HG03469 (cell line): ENCODE data around the gene FGFR1OP2.
"Not testable (repeated sequence)": the region's sequence is repeated elsewhere in the genome, so short reads cannot be mapped to it uniquely, and the experiment has no call there.

Experiments
- ATAC-seq: cut with Tn5 transposase; IDR thresholded peaks from one replicate; pipeline ENCODE4 v1.9.1; 2021; ENCODE audit warnings: mild to moderate bottlenecking, moderate library complexity, moderate number of reproducible peaks; ENCODE audit not compliant: unreplicated experiment

FGFR1OP2 gene

GRCh38 chr12:26940516-26941214, 2.4 kb downstream of the FGFR1OP2 start:
- ATAC-seq: no peak

GRCh38 chr12:26941215-26941594, 2.9 kb downstream of the FGFR1OP2 start:
- no peak for ATAC-seq

- no peak for ATAC-seq
Observed at GRCh38 chr12:26948309-26948708, 10.0 kb downstream of the FGFR1OP2 start.

GRCh38 chr12:26953447-26953846, 15.2 kb downstream of the FGFR1OP2 start:
- no peak for ATAC-seq

- ATAC-seq: no peak
Observed at GRCh38 chr12:26954027-26954426, 15.8 kb downstream of the FGFR1OP2 start.

- not testable (repeated sequence) for ATAC-seq
Observed at GRCh38 chr12:26961391-26961790, 23.1 kb downstream of the FGFR1OP2 start.

GRCh38 chr12:26961803-26962202, 23.5 kb downstream of the FGFR1OP2 start:
- no peak for ATAC-seq

GRCh38 chr12:26963413-26963812, 25.1 kb downstream of the FGFR1OP2 start:
- ATAC-seq: no peak

GRCh38 chr12:26966842-26967241, 28.6 kb downstream of the FGFR1OP2 start:
- no peak for ATAC-seq

GRCh38 chr12:26970136-26970535, 31.9 kb downstream of the FGFR1OP2 start:
- no peak for ATAC-seq

GRCh38 chr12:26971963-26972362, 33.7 kb downstream of the FGFR1OP2 start:
- ATAC-seq: peak; percentile 96

- no peak for ATAC-seq
Observed at GRCh38 chr12:26976687-26977086, 38.4 kb downstream of the FGFR1OP2 start.

GRCh38 chr12:26978801-26979200, 40.5 kb downstream of the FGFR1OP2 start:
- ATAC-seq: no peak

- ATAC-seq: no peak
Observed at GRCh38 chr12:26979733-26980132, 41.5 kb downstream of the FGFR1OP2 start.

GRCh38 chr12:26982866-26983265, 44.6 kb downstream of the FGFR1OP2 start:
- no peak for ATAC-seq

- ATAC-seq: no peak
Observed at GRCh38 chr12:26987634-26988424, 49.6 kb downstream of the FGFR1OP2 start.

GRCh38 chr12:26988703-26989102, 50.4 kb downstream of the FGFR1OP2 start:
- no peak for ATAC-seq

GRCh38 chr12:26989873-26990272, 51.6 kb downstream of the FGFR1OP2 start:
- no peak for ATAC-seq

- ATAC-seq: no peak
Observed at GRCh38 chr12:26991826-26992225, 53.6 kb downstream of the FGFR1OP2 start.

- no peak for ATAC-seq
Observed at GRCh38 chr12:26994109-26994508, 55.8 kb downstream of the FGFR1OP2 start.

- no peak for ATAC-seq
Observed at GRCh38 chr12:26995706-26996105, 57.4 kb downstream of the FGFR1OP2 start.

- ATAC-seq: no peak
Observed at GRCh38 chr12:26997003-26997402, 58.7 kb downstream of the FGFR1OP2 start.
